Neuronal stem cell (in vitro differentiated cells): ENCODE data around the gene U2AF1.
"Not testable (repeated sequence)": the region's sequence is repeated elsewhere in the genome, so short reads cannot be mapped to it uniquely, and the experiment has no call there.

ENCODE experiments used
- DNase-seq: peaks from one replicate; pipeline ENCODE4 v3.0.0-alpha.2; 2013; ENCODE audit warnings: low spot score
- H2AFZ ChIP-seq: one replicate; pipeline ENCODE4 v1.6.1; 2013; ENCODE audit warnings: mild to moderate bottlenecking, low read length, inconsistent platforms
- H2AK5ac ChIP-seq: 2 replicates; pipeline ENCODE4 v1.6.1; 2013; ENCODE audit warnings: low read depth, mild to moderate bottlenecking, inconsistent platforms, low read length, moderate library complexity, mixed read lengths
- H2BK120ac ChIP-seq: 2 replicates; pipeline ENCODE4 v1.6.1; 2013; ENCODE audit warnings: low read depth, mild to moderate bottlenecking, inconsistent platforms, low read length, moderate library complexity, mixed read lengths
- H2BK12ac ChIP-seq: one replicate; pipeline ENCODE4 v1.6.1; 2013; ENCODE audit warnings: low read length, inconsistent platforms
- H2BK15ac ChIP-seq: 2 replicates; pipeline ENCODE4 v1.6.1; 2013; ENCODE audit warnings: mild to moderate bottlenecking, low read length, inconsistent platforms, mixed read lengths
- H2BK5ac ChIP-seq: one replicate; pipeline ENCODE4 v1.6.1; 2013; ENCODE audit warnings: inconsistent platforms, mild to moderate bottlenecking, low read length, moderate library complexity
- H3K14ac ChIP-seq: one replicate; pipeline ENCODE4 v1.6.1; 2013; ENCODE audit warnings: low read length, inconsistent platforms
- H3K18ac ChIP-seq: 2 replicates; pipeline ENCODE4 v1.6.1; 2013; ENCODE audit warnings: low read length, inconsistent platforms
- H3K23ac ChIP-seq: 2 replicates; pipeline ENCODE4 v1.6.1; 2013; ENCODE audit warnings: low read depth, mild to moderate bottlenecking, mixed read lengths, low read length, inconsistent platforms; ENCODE audit not compliant: poor library complexity
- H3K27ac ChIP-seq: replicated peaks from 3 replicates; pipeline ENCODE4 v1.5.1; 2013; ENCODE audit warnings: low read length, inconsistent platforms
- H3K27me3 ChIP-seq, 3 experiments: 2 replicates each; pipeline ENCODE4 v1.6.1; 2013; ENCODE audit warnings: low read length in 3 of 3, mild to moderate bottlenecking in 2 of 3, inconsistent platforms in 1 of 3, low read depth in 1 of 3, mixed read lengths in 1 of 3, moderate library complexity in 1 of 3; ENCODE audit not compliant: control insufficient read depth in 3 of 3, insufficient read depth in 3 of 3
- H3K36me3 ChIP-seq, 2 donors: replicated peaks in 1 of 2; 2 replicates each; pipeline ENCODE4 v1.6.1; 2013; ENCODE audit warnings: low read length in 2 of 2; ENCODE audit not compliant: control insufficient read depth in 2 of 2, insufficient read depth in 2 of 2
- H3K4ac ChIP-seq: 2 replicates; pipeline ENCODE4 v1.6.1; 2013; ENCODE audit warnings: inconsistent platforms, mild to moderate bottlenecking, low read length, moderate library complexity
- H3K4me1 ChIP-seq, 2 donors: 1 replicate in 1 of 2; 2 replicates in 1 of 2; pipeline ENCODE4 v1.6.1; 2013; ENCODE audit warnings: low read length in 2 of 2, low read depth in 1 of 2; ENCODE audit not compliant: control insufficient read depth in 2 of 2, insufficient read depth in 1 of 2
- H3K4me2 ChIP-seq: one replicate; pipeline ENCODE4 v1.6.1; 2013; ENCODE audit warnings: mild to moderate bottlenecking, low read length, inconsistent platforms; ENCODE audit not compliant: insufficient read depth, poor library complexity, severe bottlenecking
- H3K4me3 ChIP-seq, 2 donors: 2 replicates each; pipeline ENCODE4 v1.5.1; 2013; ENCODE audit warnings: low read length in 2 of 2, mild to moderate bottlenecking in 2 of 2, inconsistent platforms in 1 of 2, moderate library complexity in 1 of 2
- H3K79me1 ChIP-seq: one replicate; pipeline ENCODE4 v1.6.1; 2013; ENCODE audit warnings: low read depth, mild to moderate bottlenecking, inconsistent platforms, low read length, moderate library complexity
- H3K9ac ChIP-seq: one replicate; pipeline ENCODE4 v1.6.1; 2013; ENCODE audit warnings: mild to moderate bottlenecking, low read depth, low read length, inconsistent platforms; ENCODE audit not compliant: poor library complexity
- H3K9me3 ChIP-seq, 2 donors: replicated peaks in 1 of 2; 2 replicates each; pipeline versions ENCODE3 to v1.6.1; 2013; ENCODE audit warnings: low read length in 2 of 2, mild to moderate bottlenecking in 2 of 2, inconsistent platforms in 1 of 2, low read depth in 1 of 2, mixed read lengths in 1 of 2, moderate library complexity in 1 of 2; ENCODE audit not compliant: control insufficient read depth in 2 of 2, insufficient read depth in 1 of 2
- H4K8ac ChIP-seq: one replicate; pipeline ENCODE4 v1.6.1; 2013; ENCODE audit warnings: low read depth, mild to moderate bottlenecking, inconsistent platforms, low read length, moderate library complexity
- H4K91ac ChIP-seq: one replicate; pipeline ENCODE4 v1.6.1; 2013; ENCODE audit warnings: low read length, low read depth, mild to moderate bottlenecking, inconsistent platforms; ENCODE audit not compliant: poor library complexity
- WGBS, 2 donors: extraction: QIAGEN DNeasy Blood & Tissue Kit; methylation state at CpG; one replicate each; pipeline ENCODE4 v1.1.7; 2013; ENCODE audit warnings: missing lambda C conversion rate in 2 of 2, mixed read lengths in 1 of 2; ENCODE audit not compliant: insufficient read length in 2 of 2, insufficient replicate concordance in 1 of 2; ENCODE audit errors: extremely low coverage in 2 of 2; 5-methylcytosine and 5-hydroxymethylcytosine counted together

U2AF1 gene

GRCh38 chr21:43068065-43068464, 39.3 kb downstream of the U2AF1 start:
- not testable (repeated sequence) for H3K14ac ChIP-seq, H3K18ac ChIP-seq, H3K79me1 ChIP-seq, H3K23ac ChIP-seq, H2BK120ac ChIP-seq, H3K4me1 ChIP-seq, H3K4ac ChIP-seq, H3K27me3 ChIP-seq, H3K4me2 ChIP-seq, DNase-seq, H3K9ac ChIP-seq, H3K27ac ChIP-seq, H3K9me3 ChIP-seq, H2AK5ac ChIP-seq, H2BK5ac ChIP-seq, H2BK15ac ChIP-seq, H2AFZ ChIP-seq, H3K4me3 ChIP-seq, H3K36me3 ChIP-seq, H4K8ac ChIP-seq, H2BK12ac ChIP-seq, H4K91ac ChIP-seq
- no CpG with 5 or more reads among the region's 12 CpGs for WGBS, 2 donors

- no CpG with 5 or more reads among the region's 12 CpGs for WGBS, 2 donors
These were observed 40.7 kb downstream of the U2AF1 start for GRCh38 chr21:43066690-43067089.

GRCh38 chr21:43065991-43066390, 41.4 kb downstream of the U2AF1 start:
- H3K36me3 ChIP-seq, H3K4me1 ChIP-seq, H2BK15ac ChIP-seq, H3K4me3 ChIP-seq, H3K18ac ChIP-seq, H3K4ac ChIP-seq, H2AK5ac ChIP-seq, H3K27me3 ChIP-seq, H3K23ac ChIP-seq, H4K91ac ChIP-seq, H2BK120ac ChIP-seq, H2AFZ ChIP-seq, DNase-seq, H3K9ac ChIP-seq, H3K4me2 ChIP-seq, H3K27ac ChIP-seq, H2BK12ac ChIP-seq, H2BK5ac ChIP-seq, H3K79me1 ChIP-seq, H4K8ac ChIP-seq, H3K14ac ChIP-seq, H3K9me3 ChIP-seq: not testable (repeated sequence)
- no CpG with 5 or more reads among the region's 30 CpGs for WGBS, 2 donors

More at GRCh38 chr21:43066690-43067089, 40.7 kb downstream of the U2AF1 start:
- H3K9ac ChIP-seq, H4K8ac ChIP-seq, DNase-seq, H3K4me3 ChIP-seq, H3K4me2 ChIP-seq, H2BK15ac ChIP-seq, H2BK12ac ChIP-seq, H3K14ac ChIP-seq, H2AK5ac ChIP-seq, H3K23ac ChIP-seq, H2BK5ac ChIP-seq, H2BK120ac ChIP-seq, H3K9me3 ChIP-seq, H2AFZ ChIP-seq, H3K4ac ChIP-seq, H3K18ac ChIP-seq, H4K91ac ChIP-seq, H3K27me3 ChIP-seq, H3K4me1 ChIP-seq, H3K79me1 ChIP-seq, H3K36me3 ChIP-seq, H3K27ac ChIP-seq: not testable (repeated sequence)

- WGBS, 2 donors, result no CpG with 5 or more reads among the region's 22 CpGs
- not testable (repeated sequence) for H3K4me3 ChIP-seq, H3K27me3 ChIP-seq, H3K4me1 ChIP-seq, H3K36me3 ChIP-seq, H3K79me1 ChIP-seq, H2AK5ac ChIP-seq, H3K14ac ChIP-seq, H3K23ac ChIP-seq, H2BK5ac ChIP-seq, H3K4ac ChIP-seq, H3K4me2 ChIP-seq, H3K27ac ChIP-seq, H3K9me3 ChIP-seq, DNase-seq, H2BK12ac ChIP-seq, H3K9ac ChIP-seq, H2BK120ac ChIP-seq, H4K8ac ChIP-seq, H4K91ac ChIP-seq, H2AFZ ChIP-seq, H3K18ac ChIP-seq, H2BK15ac ChIP-seq
These were observed 43.0 kb downstream of the U2AF1 start for GRCh38 chr21:43064265-43064917.
